Measurements from ENCODE around the gene BCL2.
"Not testable (repeated sequence)": the region's sequence is repeated elsewhere in the genome, so short reads cannot be mapped to it uniquely, and the experiment has no call there.

The BCL2 gene

DNA sequence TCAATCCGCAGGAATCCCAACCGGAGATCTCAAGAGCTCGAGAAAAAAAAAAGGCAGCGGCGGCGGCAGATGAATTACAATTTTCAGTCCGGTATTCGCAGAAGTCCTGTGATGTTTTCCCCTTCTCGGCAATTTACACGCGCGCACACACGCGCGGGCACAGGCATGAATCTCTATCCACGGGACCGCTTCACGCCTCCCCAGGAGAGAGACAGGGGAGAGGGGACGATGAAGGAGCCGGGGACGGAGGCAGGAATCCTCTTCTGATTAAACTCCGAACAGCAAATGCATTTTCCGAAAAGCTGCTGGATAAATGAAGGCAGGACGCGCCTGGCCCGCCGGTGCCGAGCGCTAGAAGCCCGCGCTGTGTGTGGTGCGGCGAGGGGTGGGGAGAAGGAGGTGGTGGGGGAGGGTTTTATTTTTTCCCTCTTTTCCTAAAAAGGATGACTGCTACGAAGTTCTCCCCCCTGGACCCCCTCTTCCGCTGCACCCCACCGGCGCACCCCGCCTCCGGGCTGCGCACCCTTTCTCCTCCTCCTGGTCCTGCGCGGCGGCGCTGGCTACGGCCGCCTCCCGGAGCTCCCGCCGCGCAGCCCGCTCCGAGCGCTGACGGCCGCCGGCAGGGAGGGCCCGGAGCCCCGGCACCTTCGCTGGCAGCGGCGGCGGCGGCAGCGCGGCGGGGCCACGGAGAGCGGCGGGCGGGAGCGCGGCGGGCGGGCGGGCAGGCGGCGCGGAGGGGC is at the start of gene BCL2:
BCL2 (minus strand) TSS at position 387 of the 740 bp plus-strand sequence.
- peak; percentile 49 for DNase-seq (ENCODE audit: low read depth)

DNA sequence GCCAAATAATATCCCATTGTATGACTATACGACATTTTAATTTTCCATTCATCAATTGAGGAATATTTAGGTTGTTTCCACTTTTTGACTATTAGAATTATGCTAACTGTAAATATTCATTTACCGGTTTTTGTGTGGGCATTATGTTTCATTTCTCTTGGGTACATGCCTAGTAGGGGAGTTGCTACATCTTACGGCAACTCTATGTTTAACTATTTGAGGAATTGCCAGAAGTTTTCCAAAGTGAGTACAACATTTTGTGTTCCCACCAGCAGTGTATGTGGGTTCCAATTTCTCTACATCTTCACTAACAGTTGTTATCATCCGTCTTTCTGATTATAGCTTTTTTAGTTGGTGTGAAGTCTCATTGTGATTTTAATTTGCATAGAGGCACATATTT is 49.0 kb upstream of the BCL2 start:
- DNase-seq (ENCODE audit: low read depth) = peak; percentile 25

- peak; percentile 99 for DNase-seq (ENCODE audit: low read depth)
Measured at GRCh38 chr18:63367053-63367953, 47.7 kb upstream of the BCL2 start, which contains the start of gene KDSR. KDSR (minus strand) TSS chr18:63367206; CDS start chr18:63367118, 88 bp downstream.

DNA sequence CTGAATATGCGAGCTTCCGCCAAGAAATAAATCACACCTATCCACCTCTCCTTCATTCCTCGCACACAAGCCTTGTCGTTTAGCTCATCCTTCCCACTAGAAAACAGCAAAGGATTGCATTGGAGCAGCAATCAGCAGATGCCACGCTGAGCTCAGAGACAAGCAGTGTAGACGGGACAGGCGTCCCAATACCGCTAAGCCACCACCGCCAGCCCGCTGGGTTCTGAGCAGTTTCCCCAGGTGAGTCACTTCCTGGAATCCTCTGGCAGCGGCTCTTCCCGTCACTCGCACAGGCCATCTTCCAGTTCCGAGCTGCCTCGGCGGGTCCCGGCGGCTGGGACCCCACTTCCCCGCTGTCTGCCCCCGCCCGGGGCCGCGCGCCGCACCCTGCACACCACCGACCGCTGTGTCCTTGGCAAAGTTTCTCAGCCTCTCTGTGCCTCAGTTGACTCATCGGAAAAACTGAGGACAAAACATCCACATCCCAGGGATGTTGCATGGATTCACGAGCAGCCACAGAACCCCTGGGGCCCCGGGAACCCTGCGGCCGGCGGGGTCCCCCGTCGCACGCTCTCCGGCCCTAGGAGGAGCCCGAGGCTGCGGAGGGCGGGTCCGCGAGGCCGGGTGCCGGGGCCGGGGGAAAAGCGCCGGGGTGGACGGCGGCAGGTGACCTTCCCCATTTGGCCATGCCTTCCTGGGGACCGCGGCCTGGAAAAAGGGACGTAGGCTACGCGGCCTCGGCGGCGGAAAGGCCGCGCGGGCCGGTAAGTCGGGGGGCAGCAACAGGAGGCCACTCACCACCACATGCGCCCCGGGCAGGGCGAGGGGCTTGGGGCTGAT is 46.9 kb upstream of the BCL2 start:
- DNase-seq (ENCODE audit: low read depth) = peak; percentile 68

DNA sequence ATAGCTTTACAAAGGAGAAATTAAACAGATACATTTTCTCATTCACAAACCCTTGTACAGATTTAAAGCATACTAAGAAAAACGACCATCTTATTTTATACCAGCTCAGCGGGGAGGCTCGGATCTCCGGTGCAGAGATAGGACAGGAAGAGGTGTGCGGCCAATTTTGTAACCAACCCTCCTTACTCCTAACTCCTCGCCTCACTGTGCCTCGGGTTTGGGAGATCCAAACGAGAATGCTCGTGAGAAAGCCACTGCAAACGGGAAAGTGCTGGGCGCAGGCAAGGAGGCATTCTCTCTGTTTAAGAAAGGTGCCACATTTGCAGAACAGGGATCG is 46.3 kb upstream of the BCL2 start:
- DNase-seq (ENCODE audit: low read depth) = peak; percentile 30

GRCh38 chr18:63363951-63364350 is 44.4 kb upstream of the BCL2 start:
- DNase-seq (ENCODE audit: low read depth) = no peak

DNA sequence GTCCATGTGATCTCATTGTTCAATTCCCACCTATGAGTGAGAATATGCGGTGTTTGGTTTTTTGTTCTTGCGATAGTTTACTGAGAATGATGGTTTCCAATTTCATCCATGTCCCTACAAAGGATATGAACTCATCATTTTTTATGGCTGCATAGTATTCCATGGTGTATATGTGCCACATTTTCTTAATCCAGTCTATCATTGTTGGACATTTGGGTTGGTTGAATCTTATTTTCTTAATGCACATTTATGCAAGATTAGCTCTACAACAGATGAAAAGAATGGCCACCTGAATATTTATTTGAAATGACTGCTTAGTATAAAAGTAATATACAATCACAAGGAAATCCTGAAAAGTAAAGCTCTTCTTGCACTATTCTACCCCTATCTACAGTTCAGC is 43.9 kb upstream of the BCL2 start:
- not testable (repeated sequence) for DNase-seq (ENCODE audit: low read depth)

- DNase-seq (ENCODE audit: low read depth) = no peak
Measured at GRCh38 chr18:63356272-63356896, 36.8 kb upstream of the BCL2 start.

DNA sequence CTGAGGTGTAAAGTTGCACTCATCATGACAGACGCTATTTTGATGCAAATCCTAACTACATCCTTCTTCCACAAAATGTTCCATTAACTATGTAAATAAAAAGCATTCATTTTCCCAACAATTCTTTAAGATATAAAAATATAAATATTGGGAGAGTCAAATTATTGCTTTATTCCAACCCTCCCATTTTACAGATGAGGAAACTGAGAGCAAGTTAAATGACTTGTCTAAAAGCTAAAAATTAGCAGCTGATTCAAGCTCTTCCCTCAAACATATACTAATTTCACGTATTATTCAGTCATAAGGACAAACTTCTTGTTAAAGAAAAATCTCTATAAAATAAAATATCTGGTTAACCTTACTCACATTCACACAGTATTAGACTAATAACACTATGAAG is 30.7 kb upstream of the BCL2 start:
- no peak for DNase-seq (ENCODE audit: low read depth)

DNA sequence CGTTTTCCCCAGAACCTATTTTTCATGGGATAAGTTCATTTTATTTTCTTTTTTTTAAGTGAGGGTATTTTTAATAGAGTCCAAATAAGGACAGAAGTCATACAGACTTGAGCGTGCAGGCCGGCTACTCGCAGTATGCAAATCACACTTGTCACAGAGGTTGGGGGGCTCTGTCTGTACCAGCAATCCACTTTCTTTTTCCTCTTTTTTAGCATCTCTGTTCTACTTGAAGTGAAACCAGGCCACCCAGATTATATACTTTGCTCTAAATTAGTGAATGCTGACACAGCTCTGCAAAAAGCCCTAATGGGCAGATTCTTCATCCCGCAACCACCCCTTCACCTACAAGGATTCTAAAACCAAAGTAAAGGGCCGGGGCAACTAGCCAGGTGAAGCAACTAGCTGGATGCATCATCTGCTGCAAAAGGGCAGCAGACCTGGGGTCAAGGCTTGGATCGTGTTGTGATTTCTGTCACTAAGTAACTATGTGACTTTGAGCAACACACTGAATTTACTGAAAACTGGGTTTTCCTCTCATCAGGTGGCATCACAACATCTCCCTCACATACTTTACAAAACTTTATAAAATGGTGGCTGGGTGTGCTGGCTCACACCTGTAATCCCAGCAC is 29.1 kb upstream of the BCL2 start:
- DNase-seq (ENCODE audit: low read depth) = no peak

DNA sequence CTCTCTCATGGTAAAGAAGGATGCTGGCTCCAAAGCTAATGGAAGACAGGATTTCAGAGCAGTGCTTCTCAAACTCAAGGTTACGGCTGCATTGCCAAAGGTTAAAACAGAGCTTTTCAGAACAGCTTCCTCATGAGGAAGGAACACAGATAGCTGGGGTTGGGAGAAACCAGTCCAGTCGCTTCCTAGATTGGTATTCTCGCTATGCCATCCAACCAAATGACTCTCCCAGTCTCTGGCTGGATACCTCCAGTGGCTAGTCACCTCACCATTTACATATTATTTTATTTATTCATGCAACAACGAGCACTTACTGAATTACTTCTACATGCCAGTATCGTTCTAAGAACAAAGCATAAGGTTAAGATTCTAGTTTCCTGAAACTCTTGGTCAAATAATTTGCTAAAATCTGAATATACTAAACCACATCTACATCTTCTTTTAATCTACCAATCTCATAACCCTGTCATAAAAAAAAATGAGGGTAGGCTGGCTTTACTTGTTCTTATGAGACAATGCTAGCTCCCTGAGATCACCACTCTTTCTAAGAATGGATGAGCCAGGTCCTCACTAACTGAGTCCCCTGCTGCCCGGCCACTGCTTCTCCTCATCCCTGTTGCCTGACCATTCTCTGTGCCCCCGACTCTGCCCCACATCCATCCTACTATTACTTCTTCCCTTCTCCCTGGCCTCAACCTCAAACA is 27.1 kb upstream of the BCL2 start:
- no peak for DNase-seq (ENCODE audit: low read depth)

- no peak for DNase-seq (ENCODE audit: low read depth)
Measured at GRCh38 chr18:63346031-63346430, 26.5 kb upstream of the BCL2 start.

DNA sequence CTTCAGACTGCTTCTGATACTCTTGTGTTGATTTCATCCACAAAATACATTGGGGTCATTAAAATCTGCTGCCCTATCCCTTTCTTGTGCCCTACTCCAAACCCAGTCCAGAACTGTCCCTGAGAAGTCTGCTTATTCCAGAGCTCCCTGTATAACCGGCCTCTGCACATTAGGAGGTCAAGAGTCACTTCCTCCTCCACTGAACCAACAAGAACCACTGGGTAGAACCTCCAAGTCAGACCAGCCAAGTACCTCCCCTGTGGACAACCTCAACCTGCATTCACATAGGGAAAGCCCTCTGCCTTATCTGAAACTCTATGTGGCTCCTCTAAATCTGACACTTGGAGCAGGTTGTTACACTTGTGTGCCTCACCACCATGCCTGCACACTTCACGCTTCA is 25.3 kb upstream of the BCL2 start:
- no peak for DNase-seq (ENCODE audit: low read depth)

DNA sequence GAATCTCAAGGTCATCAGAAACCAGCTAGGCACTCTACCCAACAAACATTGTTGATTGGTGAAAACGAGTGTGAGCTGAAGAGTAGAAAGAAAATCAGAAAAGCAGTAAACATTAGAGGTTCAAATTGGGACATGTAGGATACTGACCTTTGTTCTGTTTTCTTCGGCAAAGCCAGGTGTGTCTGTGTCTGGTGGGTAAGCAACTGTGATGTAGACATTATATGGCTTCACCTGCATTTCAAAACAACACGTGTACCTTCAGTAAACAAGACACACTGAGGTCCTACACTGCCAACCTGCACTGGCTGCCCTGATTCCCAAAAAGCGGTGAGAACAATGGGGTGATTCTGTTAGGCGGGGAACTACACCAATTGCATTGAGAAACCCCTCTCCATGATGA is 24.7 kb upstream of the BCL2 start:
- no peak for DNase-seq (ENCODE audit: low read depth)

GRCh38 chr18:63342206-63342605 is 22.6 kb upstream of the BCL2 start:
- peak; percentile 38 for DNase-seq (ENCODE audit: low read depth)

GRCh38 chr18:63339920-63340484 is 20.4 kb upstream of the BCL2 start:
- peak; percentile 43 for DNase-seq (ENCODE audit: low read depth)

GRCh38 chr18:63336366-63337099 is 17.0 kb upstream of the BCL2 start:
- peak; percentile 96 for DNase-seq (ENCODE audit: low read depth)

DNA sequence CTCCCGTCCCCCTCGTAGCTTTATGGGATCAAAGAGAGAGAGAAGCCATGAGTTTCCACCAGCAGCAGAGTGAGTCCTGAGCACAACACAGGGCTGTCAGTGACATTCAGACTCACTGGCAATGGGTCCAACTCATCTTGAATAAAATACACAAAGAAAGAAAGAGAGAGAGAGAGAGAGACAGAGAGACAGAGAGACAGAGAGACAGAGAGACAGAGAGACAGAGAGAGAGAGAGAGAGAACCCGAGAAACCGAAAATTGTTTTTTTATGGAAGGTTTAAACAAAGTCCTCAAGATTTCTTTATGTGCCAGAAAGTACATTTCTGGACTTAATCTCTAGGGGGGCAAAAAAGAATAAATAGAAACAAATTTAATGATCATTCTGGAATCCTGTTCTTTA is 11.5 kb upstream of the BCL2 start:
- DNase-seq (ENCODE audit: low read depth) = no peak

GRCh38 chr18:63329431-63330145 is 10.0 kb upstream of the BCL2 start:
- no peak for DNase-seq (ENCODE audit: low read depth)

Measured in iris pigment epithelial cell (primary cell).